ENCODE results near the gene RPS6KA2.

RPS6KA2 gene

DNA sequence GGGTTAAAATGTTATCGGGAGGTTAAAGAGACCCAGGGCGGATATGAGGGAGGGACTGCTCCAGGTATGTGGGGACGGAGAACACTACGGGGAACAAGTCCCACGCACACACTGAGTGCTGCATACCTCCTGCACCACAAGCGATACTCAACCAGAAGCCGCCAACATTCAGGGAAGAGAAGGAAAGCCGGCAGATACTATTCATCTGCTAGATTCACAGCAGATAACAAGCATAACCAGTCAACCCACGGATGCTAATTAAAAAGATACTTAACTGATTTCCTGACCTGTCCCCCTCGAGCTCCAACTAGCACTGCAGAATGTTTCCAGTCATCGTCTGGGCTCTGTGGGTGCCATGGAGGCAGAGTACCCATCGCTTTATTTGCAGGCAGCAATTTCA lies 45.1 kb upstream of the RPS6KA2 start:
- H3K27me3 ChIP-seq (replicated peaks; ENCODE audit: control insufficient read depth, insufficient read depth, low read length): no peaks in the 10 kb centered on the region; the same call in 1 of the 2 replicates
- no peaks in the 10 kb centered on the region for H3K36me3 ChIP-seq (ENCODE audit: control insufficient read depth, insufficient read depth, low read length)
- H3K4me3 ChIP-seq (replicated peaks; ENCODE audit: low read depth, low read length): no peak overlapping the region
- DNase-seq (ENCODE audit: extremely low read depth, insufficient read length): no peak
- TF ChIP-seq, protein P1, sequence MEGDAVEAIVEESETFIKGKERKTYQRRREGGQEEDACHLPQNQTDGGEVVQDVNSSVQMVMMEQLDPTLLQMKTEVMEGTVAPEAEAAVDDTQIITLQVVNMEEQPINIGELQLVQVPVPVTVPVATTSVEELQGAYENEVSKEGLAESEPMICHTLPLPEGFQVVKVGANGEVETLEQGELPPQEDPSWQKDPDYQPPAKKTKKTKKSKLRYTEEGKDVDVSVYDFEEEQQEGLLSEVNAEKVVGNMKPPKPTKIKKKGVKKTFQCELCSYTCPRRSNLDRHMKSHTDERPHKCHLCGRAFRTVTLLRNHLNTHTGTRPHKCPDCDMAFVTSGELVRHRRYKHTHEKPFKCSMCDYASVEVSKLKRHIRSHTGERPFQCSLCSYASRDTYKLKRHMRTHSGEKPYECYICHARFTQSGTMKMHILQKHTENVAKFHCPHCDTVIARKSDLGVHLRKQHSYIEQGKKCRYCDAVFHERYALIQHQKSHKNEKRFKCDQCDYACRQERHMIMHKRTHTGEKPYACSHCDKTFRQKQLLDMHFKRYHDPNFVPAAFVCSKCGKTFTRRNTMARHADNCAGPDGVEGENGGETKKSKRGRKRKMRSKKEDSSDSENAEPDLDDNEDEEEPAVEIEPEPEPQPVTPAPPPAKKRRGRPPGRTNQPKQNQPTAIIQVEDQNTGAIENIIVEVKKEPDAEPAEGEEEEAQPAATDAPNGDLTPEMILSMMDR (IDR thresholded peaks at IDR 0.05; ENCODE audit: insufficient read depth, low read length, poor library complexity, severe bottlenecking): no peak

DNA sequence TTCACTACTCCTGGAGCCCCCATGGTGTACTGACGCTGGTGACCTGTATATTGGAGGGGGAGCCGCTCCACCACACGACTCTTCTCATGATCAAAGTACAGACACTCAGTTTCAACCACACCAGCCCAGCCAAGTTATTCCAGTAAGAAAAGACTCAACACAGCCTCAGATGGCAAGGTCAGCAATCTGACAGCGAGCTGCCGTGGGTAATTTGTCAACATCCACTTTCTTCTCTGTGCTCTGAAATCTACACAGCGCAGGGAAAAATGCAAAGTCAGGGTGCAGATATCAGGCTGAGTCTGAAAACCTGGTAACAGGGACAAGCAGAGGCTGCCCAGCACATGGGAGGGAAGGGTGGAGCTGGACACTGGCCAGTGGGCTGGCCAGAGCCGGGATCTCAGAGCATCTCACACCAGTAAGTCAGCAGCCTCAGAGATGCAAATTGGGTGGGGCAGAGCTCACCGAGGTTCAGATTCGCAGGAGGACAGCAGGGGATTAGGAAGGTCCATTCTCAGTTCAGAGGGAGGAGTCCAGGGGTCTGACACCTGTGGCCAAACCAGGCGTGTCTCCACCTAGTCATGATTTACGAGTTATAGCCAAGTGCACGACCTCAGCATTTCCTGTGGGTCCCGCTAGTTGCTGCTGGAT lies 44.5 kb upstream of the RPS6KA2 start:
- Histone ChIP-seq H3K27me3 (replicated peaks; ENCODE audit: control insufficient read depth, insufficient read depth, low read length) (no peaks in the 10 kb centered on the region; the same call in 1 of the 2 replicates), H3K36me3 (ENCODE audit: control insufficient read depth, insufficient read depth, low read length) (no peaks in the 10 kb centered on the region), H3K4me3 (replicated peaks; ENCODE audit: low read depth, low read length) (no peak overlapping the region)
- no peak for DNase-seq (ENCODE audit: extremely low read depth, insufficient read length)
- TF ChIP-seq, protein P1 (IDR thresholded peaks at IDR 0.05; ENCODE audit: insufficient read depth, low read length, poor library complexity, severe bottlenecking): no peak

DNA sequence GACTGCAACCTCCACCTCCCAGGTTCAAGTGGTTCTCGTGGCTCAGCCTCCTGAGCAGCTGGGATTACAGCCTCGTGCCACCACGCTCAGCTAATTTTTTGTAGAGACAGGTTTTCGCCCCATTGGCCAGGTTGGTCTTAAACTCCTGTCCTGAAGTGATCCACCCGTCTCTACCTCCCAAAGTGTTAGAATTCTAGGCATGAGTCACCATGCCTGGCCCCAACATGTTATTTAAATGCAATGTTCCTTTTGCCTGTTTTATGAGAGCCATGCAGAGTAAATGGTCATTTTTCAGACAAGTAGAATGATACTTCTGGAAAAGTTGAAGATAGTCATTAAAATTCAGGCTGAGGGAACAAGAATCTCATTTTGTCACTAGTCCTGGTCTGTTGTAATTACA lies 43.8 kb upstream of the RPS6KA2 start:
- TF ChIP-seq, protein P1 (IDR thresholded peaks at IDR 0.05; ENCODE audit: insufficient read depth, low read length, poor library complexity, severe bottlenecking): no peak
- H3K27me3 ChIP-seq (replicated peaks; ENCODE audit: control insufficient read depth, insufficient read depth, low read length): no peaks in the 10 kb centered on the region; the same call in 1 of the 2 replicates
- H3K4me3 ChIP-seq (replicated peaks; ENCODE audit: low read depth, low read length): no peak overlapping the region

DNA sequence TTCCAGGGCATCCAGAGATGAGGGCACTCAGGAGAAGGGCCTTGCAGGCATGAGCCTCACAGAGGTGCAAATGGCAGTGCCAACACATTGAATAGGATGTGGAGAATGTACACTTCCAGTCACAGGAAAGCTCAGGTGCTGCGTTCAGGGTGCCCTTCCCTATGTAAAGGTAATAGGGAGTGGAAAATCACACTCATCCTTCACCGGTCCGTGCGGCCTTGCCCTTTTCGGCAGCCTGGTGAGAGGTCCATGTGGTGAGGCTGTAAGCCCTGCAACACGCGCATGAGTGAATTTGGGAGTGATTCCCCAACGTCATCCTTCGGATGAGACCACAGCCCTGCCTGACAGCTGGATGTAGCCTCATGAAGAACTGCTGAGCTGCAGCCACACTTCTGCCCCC lies 43.0 kb upstream of the RPS6KA2 start:
- Histone ChIP-seq H3K36me3 (ENCODE audit: control insufficient read depth, insufficient read depth, low read length) (no peaks in the 10 kb centered on the region), H3K4me3 (replicated peaks; ENCODE audit: low read depth, low read length) (no peak overlapping the region), H3K27me3 (replicated peaks; ENCODE audit: control insufficient read depth, insufficient read depth, low read length) (no peaks in the 10 kb centered on the region; the same call in 1 of the 2 replicates)
- TF ChIP-seq, protein P1 (IDR thresholded peaks at IDR 0.05; ENCODE audit: insufficient read depth, low read length, poor library complexity, severe bottlenecking): no peak
- DNase-seq (ENCODE audit: extremely low read depth, insufficient read length): no peak

More for the DNA sequence above, 43.8 kb upstream of the RPS6KA2 start:
- no peaks in the 10 kb centered on the region for H3K36me3 ChIP-seq (ENCODE audit: control insufficient read depth, insufficient read depth, low read length)
- DNase-seq (ENCODE audit: extremely low read depth, insufficient read length): no peak

DNA sequence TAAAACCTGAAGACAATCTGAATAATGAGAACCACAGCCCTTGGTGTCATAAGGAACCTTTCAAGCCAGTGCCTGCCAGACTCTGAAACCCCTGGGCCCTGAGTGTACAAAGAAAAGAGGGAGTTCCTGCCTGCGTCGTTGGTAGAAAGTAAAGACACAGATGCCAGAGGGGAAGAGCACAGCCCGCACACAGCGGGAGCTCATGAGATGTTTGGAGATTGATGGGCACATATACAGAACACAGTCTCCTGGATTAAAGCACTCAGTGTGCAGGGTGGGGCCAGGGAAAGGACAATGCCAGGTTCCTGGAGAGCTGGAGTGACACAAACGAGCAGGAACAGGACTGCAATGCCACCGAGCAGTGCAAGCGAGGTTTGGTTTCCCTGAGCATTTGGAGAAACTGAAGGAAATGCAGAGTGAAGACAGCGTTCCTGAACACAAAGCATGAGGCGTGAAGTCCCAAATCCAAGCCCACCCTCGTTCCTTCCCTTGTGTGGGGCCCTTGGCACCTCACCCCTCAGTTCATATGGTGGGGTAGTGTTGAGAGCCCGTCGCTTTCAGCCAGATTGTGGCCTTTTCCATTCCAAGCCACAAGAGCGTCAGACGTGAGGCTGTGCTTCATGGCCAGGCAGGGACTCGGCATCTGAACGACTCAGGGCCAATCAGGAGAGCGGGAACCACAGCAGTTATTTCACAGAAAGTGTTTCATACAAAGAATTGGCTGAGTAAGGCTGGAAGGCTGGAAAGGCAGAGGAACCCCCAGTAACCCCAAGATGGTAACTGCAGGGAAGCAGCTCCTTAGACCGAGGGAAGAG lies 41.0 kb upstream of the RPS6KA2 start:
- no peak for DNase-seq (ENCODE audit: extremely low read depth, insufficient read length)
- TF ChIP-seq, protein P1 (IDR thresholded peaks at IDR 0.05; ENCODE audit: insufficient read depth, low read length, poor library complexity, severe bottlenecking): no peak
- Histone ChIP-seq H3K27me3 (replicated peaks; ENCODE audit: control insufficient read depth, insufficient read depth, low read length) (no peaks in the 10 kb centered on the region; the same call in 1 of the 2 replicates), H3K4me3 (replicated peaks; ENCODE audit: low read depth, low read length) (no peak overlapping the region), H3K36me3 (ENCODE audit: control insufficient read depth, insufficient read depth, low read length) (no peaks in the 10 kb centered on the region)
